ENCODE data around the gene DNAH11.

- TF ChIP-seq EP300 (IDR thresholded peaks at IDR 0.05; ENCODE audit: borderline replicate concordance) (no peak), ZBTB7A (IDR thresholded peaks at IDR 0.05; ENCODE audit: low read depth) (no peak), MAX (IDR thresholded peaks at IDR 0.05) (no peak), NFIC (IDR thresholded peaks at IDR 0.05) (no peak), USF1 (IDR thresholded peaks at IDR 0.05) (no peak), YY1 (IDR thresholded peaks at IDR 0.05; ENCODE audit: low read depth) (no peak), CREB1 (IDR thresholded peaks at IDR 0.05; ENCODE audit: low read depth) (no peak)
Measured at GRCh38 chr7:21702303-21702702, 159.5 kb downstream of the DNAH11 start.

All from Ishikawa (cell line).